ENCODE data around the gene CYP26C1. TPM values are rescaled to one million over a fixed set of nuclear protein-coding genes. Genes with fewer than 3 reads are reported as not detected.
A peak's percentile ranks its signal among the peaks of the same experiment; 100 is the strongest.

Gene CYP26C1
- total RNA-seq, 3 donors from 2014 or later = 0.05 to 0.13 TPM; not detected in 1

- H3K4me1 Mint-ChIP-seq (ENCODE audit: low read depth) = peaks cover 7% of the 10 kb centered on the region
- H3K36me3 Mint-ChIP-seq (ENCODE audit: insufficient read depth) = no peaks in the 10 kb centered on the region
- ATAC-seq = peak; percentile 66 to 74
- H3K4me3 Mint-ChIP-seq = no peak overlapping the region
- peaks cover 42% of the 10 kb centered on the region for H3K27me3 Mint-ChIP-seq (ENCODE audit: low read depth)
- DNase-seq = peak; percentile 40
- H3K9me3 Mint-ChIP-seq = no peaks in the 10 kb centered on the region
Observed at GRCh38 chr10:93080350-93081046, 19.9 kb downstream of the CYP26C1 start.

DNA sequence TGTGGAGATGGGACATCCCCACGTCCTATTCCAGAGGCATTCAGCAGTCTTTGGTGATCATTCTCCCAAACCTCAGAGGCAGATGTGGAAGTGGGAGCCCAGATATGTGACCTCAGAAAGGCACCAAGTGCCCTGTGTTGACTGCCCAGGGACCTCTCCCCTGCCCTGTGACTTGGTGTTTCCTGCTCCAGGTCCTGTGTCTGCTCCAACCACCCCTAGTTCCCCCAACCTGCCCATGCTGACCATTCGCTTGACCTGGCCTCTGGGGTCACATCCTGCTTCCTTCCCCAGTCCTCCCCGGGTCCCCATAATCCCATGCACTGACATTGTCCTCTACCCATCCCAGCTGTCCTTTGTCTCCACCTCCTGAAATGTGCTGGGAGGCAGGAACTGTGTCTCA, 20.7 kb downstream of the CYP26C1 start:
- no peaks in the 10 kb centered on the region for H3K36me3 Mint-ChIP-seq (ENCODE audit: insufficient read depth)
- DNase-seq (no peak), ATAC-seq (no peak)
- peaks cover 2% of the 10 kb centered on the region for H3K4me1 Mint-ChIP-seq (ENCODE audit: low read depth)
- H3K9me3 Mint-ChIP-seq = no peaks in the 10 kb centered on the region
- no peak overlapping the region for H3K4me3 Mint-ChIP-seq
- H3K27me3 Mint-ChIP-seq (ENCODE audit: low read depth) = peaks cover 37% of the 10 kb centered on the region

GRCh38 chr10:93081834-93082233, 21.2 kb downstream of the CYP26C1 start:
- DNase-seq (no peak), ATAC-seq (no peak)
- Mint-ChIP-seq H3K27me3 (ENCODE audit: low read depth) (peaks cover 34% of the 10 kb centered on the region), H3K4me1 (ENCODE audit: low read depth) (peaks cover 2% of the 10 kb centered on the region), H3K36me3 (ENCODE audit: insufficient read depth) (no peaks in the 10 kb centered on the region), H3K4me3 (no peak overlapping the region), H3K9me3 (no peaks in the 10 kb centered on the region)

GRCh38 chr10:93083743-93084539, 23.3 kb downstream of the CYP26C1 start:
- DNase-seq = no peak
- Mint-ChIP-seq H3K4me1 (ENCODE audit: low read depth) (peaks cover 2% of the 10 kb centered on the region), H3K27me3 (ENCODE audit: low read depth) (peaks cover 28% of the 10 kb centered on the region), H3K36me3 (ENCODE audit: insufficient read depth) (no peaks in the 10 kb centered on the region), H3K4me3 (no peak overlapping the region), H3K9me3 (no peaks in the 10 kb centered on the region)
- ATAC-seq = no peak

DNA sequence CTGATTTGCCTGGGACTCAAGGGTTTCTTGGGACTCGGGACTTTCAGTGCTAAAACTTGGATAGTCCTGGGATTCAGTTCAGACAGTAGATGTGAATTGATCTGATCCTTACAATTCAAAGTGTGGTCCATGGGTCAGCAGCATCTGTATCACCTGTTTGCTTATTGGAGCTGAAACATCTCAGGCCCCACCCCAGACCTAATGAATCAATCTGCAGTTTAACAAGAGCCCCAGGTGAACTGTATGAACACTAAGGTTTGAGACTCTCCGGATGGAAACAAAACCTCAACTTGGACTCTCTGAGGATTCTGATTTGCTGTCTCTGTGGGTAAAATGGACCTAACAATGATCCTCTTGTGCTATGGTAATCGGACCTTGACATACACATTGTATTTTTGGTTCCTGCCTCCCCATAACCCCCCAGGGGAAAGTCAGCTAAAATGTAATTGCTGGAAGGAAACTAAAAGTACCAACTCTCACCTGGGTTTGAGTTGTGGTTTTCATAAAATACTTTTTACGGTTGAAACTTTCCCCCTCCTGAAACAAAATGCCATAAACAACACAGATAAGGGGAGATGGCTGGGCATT, 24.8 kb downstream of the CYP26C1 start:
- H3K4me1 Mint-ChIP-seq (ENCODE audit: low read depth) = no peaks in the 10 kb centered on the region
- no peak for DNase-seq
- ATAC-seq = no peak
- H3K27me3 Mint-ChIP-seq (ENCODE audit: low read depth) = peaks cover 21% of the 10 kb centered on the region
- H3K9me3 Mint-ChIP-seq = no peaks in the 10 kb centered on the region
- H3K36me3 Mint-ChIP-seq (ENCODE audit: insufficient read depth) = no peaks in the 10 kb centered on the region
- no peak overlapping the region for H3K4me3 Mint-ChIP-seq

DNA sequence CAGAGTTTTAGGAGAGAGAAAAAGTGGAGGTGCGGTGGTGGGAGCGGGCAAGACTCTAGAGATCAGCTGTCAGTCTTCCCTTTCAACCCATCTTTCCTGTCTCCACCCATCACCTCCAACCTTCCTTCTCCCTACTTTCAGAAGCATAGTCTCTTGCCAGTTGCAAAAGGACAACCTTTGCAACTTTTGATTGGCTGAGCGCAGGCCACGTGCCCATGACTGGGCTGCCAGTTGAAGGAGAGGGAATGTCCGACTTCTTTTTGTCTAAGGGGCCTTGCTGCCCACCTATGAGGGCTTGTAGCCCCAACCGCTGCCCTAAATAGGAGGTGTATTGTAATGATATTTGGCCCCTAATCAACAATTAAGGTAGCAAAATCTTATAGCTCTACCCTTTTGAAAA, 25.7 kb downstream of the CYP26C1 start:
- Mint-ChIP-seq H3K9me3 (no peaks in the 10 kb centered on the region), H3K4me1 (ENCODE audit: low read depth) (no peaks in the 10 kb centered on the region), H3K4me3 (no peak overlapping the region), H3K27me3 (ENCODE audit: low read depth) (peaks cover 15% of the 10 kb centered on the region), H3K36me3 (ENCODE audit: insufficient read depth) (no peaks in the 10 kb centered on the region)
- DNase-seq (no peak), ATAC-seq (no peak)

DNA sequence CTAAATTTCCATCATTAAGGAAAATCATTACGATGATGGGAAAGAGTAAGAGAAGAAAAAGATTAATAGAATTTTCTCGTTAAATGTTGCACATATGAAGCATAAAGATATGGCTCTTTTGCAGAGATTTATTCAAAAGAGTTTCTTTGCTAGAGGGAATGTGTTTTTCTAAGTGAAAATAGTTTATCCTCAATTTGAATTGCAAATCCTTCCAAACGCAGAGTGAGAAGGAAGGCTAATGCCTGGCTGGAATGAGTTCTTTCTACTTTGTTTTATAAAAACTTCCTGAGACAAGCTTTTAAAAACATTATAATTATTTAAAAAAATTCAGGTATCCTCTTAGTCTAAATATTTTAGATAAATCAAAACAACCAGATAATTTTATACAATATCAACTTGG, 27.2 kb downstream of the CYP26C1 start:
- no peak for ATAC-seq
- DNase-seq = no peak
- H3K36me3 Mint-ChIP-seq (ENCODE audit: insufficient read depth) = no peaks in the 10 kb centered on the region
- no peak overlapping the region for H3K4me3 Mint-ChIP-seq
- no peaks in the 10 kb centered on the region for H3K9me3 Mint-ChIP-seq
- peaks cover 11% of the 10 kb centered on the region for H3K27me3 Mint-ChIP-seq (ENCODE audit: low read depth)
- no peaks in the 10 kb centered on the region for H3K4me1 Mint-ChIP-seq (ENCODE audit: low read depth)

- Mint-ChIP-seq H3K27me3 (ENCODE audit: low read depth) (peaks cover 11% of the 10 kb centered on the region), H3K9me3 (no peaks in the 10 kb centered on the region), H3K36me3 (ENCODE audit: insufficient read depth) (no peaks in the 10 kb centered on the region), H3K4me3 (no peak overlapping the region), H3K4me1 (ENCODE audit: low read depth) (no peaks in the 10 kb centered on the region)
- ATAC-seq (no peak), DNase-seq (no peak)
Observed at GRCh38 chr10:93088466-93088865, 27.9 kb downstream of the CYP26C1 start.

GRCh38 chr10:93090619-93091018, 30.0 kb downstream of the CYP26C1 start:
- Mint-ChIP-seq H3K4me1 (ENCODE audit: low read depth) (no peaks in the 10 kb centered on the region), H3K4me3 (no peak overlapping the region), H3K27me3 (ENCODE audit: low read depth) (peaks cover 11% of the 10 kb centered on the region), H3K9me3 (no peaks in the 10 kb centered on the region), H3K36me3 (ENCODE audit: insufficient read depth) (no peaks in the 10 kb centered on the region)
- ATAC-seq (no peak), DNase-seq (no peak)

- no peak overlapping the region for H3K4me3 Mint-ChIP-seq
- peaks cover 11% of the 10 kb centered on the region for H3K27me3 Mint-ChIP-seq (ENCODE audit: low read depth)
- no peak for DNase-seq
- no peaks in the 10 kb centered on the region for H3K9me3 Mint-ChIP-seq
- H3K4me1 Mint-ChIP-seq (ENCODE audit: low read depth) = no peaks in the 10 kb centered on the region
- ATAC-seq = no peak
- no peaks in the 10 kb centered on the region for H3K36me3 Mint-ChIP-seq (ENCODE audit: insufficient read depth)
Observed at GRCh38 chr10:93091960-93092359, 31.4 kb downstream of the CYP26C1 start.

- Mint-ChIP-seq H3K27me3 (ENCODE audit: low read depth) (peaks cover 3% of the 10 kb centered on the region), H3K9me3 (no peaks in the 10 kb centered on the region), H3K36me3 (ENCODE audit: insufficient read depth) (no peaks in the 10 kb centered on the region), H3K4me3 (no peak overlapping the region), H3K4me1 (ENCODE audit: low read depth) (no peaks in the 10 kb centered on the region)
- ATAC-seq (no peak), DNase-seq (no peak)
Observed at GRCh38 chr10:93095225-93095624, 34.6 kb downstream of the CYP26C1 start.

GRCh38 chr10:93096901-93097300, 36.3 kb downstream of the CYP26C1 start:
- ATAC-seq = no peak
- H3K4me1 Mint-ChIP-seq (ENCODE audit: low read depth) = no peaks in the 10 kb centered on the region
- H3K27me3 Mint-ChIP-seq (ENCODE audit: low read depth) = no peaks in the 10 kb centered on the region
- no peak overlapping the region for H3K4me3 Mint-ChIP-seq
- H3K9me3 Mint-ChIP-seq = no peaks in the 10 kb centered on the region
- DNase-seq = no peak
- H3K36me3 Mint-ChIP-seq (ENCODE audit: insufficient read depth) = no peaks in the 10 kb centered on the region

GRCh38 chr10:93097386-93097785, 36.8 kb downstream of the CYP26C1 start:
- H3K4me3 Mint-ChIP-seq = no peak overlapping the region
- no peaks in the 10 kb centered on the region for H3K9me3 Mint-ChIP-seq
- H3K27me3 Mint-ChIP-seq (ENCODE audit: low read depth) = no peaks in the 10 kb centered on the region
- no peaks in the 10 kb centered on the region for H3K36me3 Mint-ChIP-seq (ENCODE audit: insufficient read depth)
- no peak for DNase-seq
- no peak for ATAC-seq
- H3K4me1 Mint-ChIP-seq (ENCODE audit: low read depth) = no peaks in the 10 kb centered on the region

- no peaks in the 10 kb centered on the region for H3K27me3 Mint-ChIP-seq (ENCODE audit: low read depth)
- H3K36me3 Mint-ChIP-seq (ENCODE audit: insufficient read depth) = no peaks in the 10 kb centered on the region
- peaks cover 2% of the 10 kb centered on the region for H3K9me3 Mint-ChIP-seq
- H3K4me1 Mint-ChIP-seq (ENCODE audit: low read depth) = no peaks in the 10 kb centered on the region
- DNase-seq (no peak), ATAC-seq (no peak)
- no peak overlapping the region for H3K4me3 Mint-ChIP-seq
Observed at GRCh38 chr10:93098816-93099215, 38.2 kb downstream of the CYP26C1 start.

- Mint-ChIP-seq H3K36me3 (ENCODE audit: insufficient read depth) (no peaks in the 10 kb centered on the region), H3K9me3 (peaks cover 6% of the 10 kb centered on the region), H3K27me3 (ENCODE audit: low read depth) (no peaks in the 10 kb centered on the region), H3K4me1 (ENCODE audit: low read depth) (no peaks in the 10 kb centered on the region), H3K4me3 (no peak overlapping the region)
- ATAC-seq (no peak), DNase-seq (no peak)
Observed at GRCh38 chr10:93099670-93100069, 39.1 kb downstream of the CYP26C1 start.

Data from activated T-cell treated with anti-CD3 and anti-CD28 coated beads, Interleukin-2, amount 50 U/mL, for 4 hours (primary cell).